CD4-positive, alpha-beta memory T cell (primary cell): ENCODE measurements around the gene RAB6A. TPM values are rescaled to one million over a fixed set of nuclear protein-coding genes. Genes with fewer than 3 reads are reported as not detected.

Experiments
- CTCF ChIA-PET: fragments of 350-600 bp; sonication (Branson Sonifier 250); formaldehyde crosslinking; loops from one replicate; lab custom pipeline; 2021; ENCODE audit warnings: inconsistent platforms; ENCODE audit not compliant: partially characterized antibody; lab: Charles Lee
- POLR2A ChIA-PET: fragments of 350-600 bp; sonication (Branson Sonifier 250); formaldehyde crosslinking; loops from one replicate; lab custom pipeline; 2021; ENCODE audit not compliant: partially characterized antibody; lab: Charles Lee
- DNase-seq, 5 donors: peaks; one replicate each; pipeline versions ENCODE4 v3.0.0 to v3.0.0-alpha.2; 2020 to 2022; ENCODE audit warnings: mixed read lengths in 1 of 5
- H3K27ac ChIP-seq: one replicate; pipeline ENCODE4 v1.7.0; 2013; ENCODE audit warnings: low read depth, low read length
- H3K27me3 ChIP-seq: 2 replicates; pipeline ENCODE4 v1.7.0; 2013; ENCODE audit warnings: mild to moderate bottlenecking, low read length, moderate library complexity; ENCODE audit not compliant: insufficient read depth
- H3K36me3 ChIP-seq: 2 replicates; pipeline ENCODE4 v1.7.0; 2013; ENCODE audit warnings: mild to moderate bottlenecking, low read length, moderate library complexity; ENCODE audit not compliant: insufficient read depth
- H3K4me1 ChIP-seq: 2 replicates; pipeline ENCODE4 v1.7.0; 2013; ENCODE audit warnings: mild to moderate bottlenecking, low read length, moderate library complexity; ENCODE audit not compliant: insufficient read depth
- H3K4me3 ChIP-seq, 2 donors: one replicate each; pipeline ENCODE4 v1.7.0; 2013; ENCODE audit warnings: low read length in 2 of 2, mild to moderate bottlenecking in 1 of 2
- H3K9me3 ChIP-seq, 2 donors: one replicate each; pipeline ENCODE4 v1.7.0; 2013; ENCODE audit warnings: low read length in 2 of 2, control low read depth in 1 of 2; ENCODE audit not compliant: control insufficient read depth in 1 of 2
- H3K27ac Mint-ChIP-seq, 7 donors: one replicate each; pipeline ENCODE4 v1.8.0; 2020 to 2021; ENCODE audit warnings: mixed read lengths in 7 of 7, mild to moderate bottlenecking in 6 of 7, inconsistent platforms in 3 of 7, moderate library complexity in 3 of 7
- H3K27me3 Mint-ChIP-seq, 2 donors: one replicate each; pipeline ENCODE4 v1.8.0; 2020 to 2021; ENCODE audit warnings: mixed read lengths in 2 of 2
- H3K36me3 Mint-ChIP-seq, 2 donors: one replicate each; pipeline ENCODE4 v1.8.0; 2020 to 2021; ENCODE audit warnings: mixed read lengths in 2 of 2, inconsistent platforms in 1 of 2, mild to moderate bottlenecking in 1 of 2
- H3K4me1 Mint-ChIP-seq, 4 donors: one replicate each; pipeline ENCODE4 v1.8.0; 2020 to 2021; ENCODE audit warnings: mixed read lengths in 4 of 4, mild to moderate bottlenecking in 1 of 4
- H3K4me3 Mint-ChIP-seq, 8 donors: one replicate each; pipeline ENCODE4 v1.8.0; 2020 to 2021; ENCODE audit warnings: mixed read lengths in 8 of 8, mild to moderate bottlenecking in 7 of 8, moderate library complexity in 6 of 8, inconsistent platforms in 3 of 8
- H3K9me3 Mint-ChIP-seq, 8 donors: one replicate each; pipeline ENCODE4 v1.8.0; 2020 to 2021; ENCODE audit warnings: mixed read lengths in 8 of 8, mild to moderate bottlenecking in 5 of 8, inconsistent platforms in 3 of 8, moderate library complexity in 1 of 8
- intact Hi-C: fragments of 100-400 bp; cut with micrococcal nuclease; formaldehyde crosslinking; loops from one replicate; pipeline ENCODE4 v1.15.1; 2023
- polyA plus RNA-seq, 2 donors: library from polyadenylated mRNA; unstranded; fragments of 300-500 nt; fragmentation: Illumina TruSeq; gene quantifications; one replicate each; pipeline ENCODE4 v1.2.3, GENCODE V29; 2021
- total RNA-seq, 2 experiments: library from RNA; stranded (reverse); gene quantifications; one replicate each; pipeline ENCODE4 v1.2.3, GENCODE V29; 2021

Gene RAB6A
- total and polyA plus RNA-seq, 4 experiments from 2014 or later, result 102 to 129 (median 120) TPM

- DNase-seq, result no peak
- H3K9me3 Mint-ChIP-seq, result no peaks in the 10 kb centered on the region
- Histone ChIP-seq H3K27me3 (no peaks in the 10 kb centered on the region), H3K4me1 (no peaks in the 10 kb centered on the region), H3K27ac (no peak overlapping the region), H3K4me3 (no peak overlapping the region), H3K9me3 (no peaks in the 10 kb centered on the region), H3K36me3 (no peaks in the 10 kb centered on the region)
- H3K4me3 Mint-ChIP-seq, result no peak overlapping the region
- ChIA-PET CTCF (interaction anchor here (0.6 to 3.4 kb wide), 3 partner anchors 9 to 67 kb away, joined by 3 to 22 read pairs (median 14); no protein-coding TSS in a partner anchor), POLR2A (interaction anchor here (0.6 kb wide), 1 partner anchor 493 kb away, joined by 4 read pairs; no protein-coding TSS in a partner anchor)
- no peaks in the 10 kb centered on the region for H3K27me3 Mint-ChIP-seq
- H3K27ac Mint-ChIP-seq, result peak overlapping the region in 2 of 7 donors; percentile 17 to 22
- peaks cover 6 to 12% of the 10 kb centered on the region in 2 donors for H3K36me3 Mint-ChIP-seq
- H3K4me1 Mint-ChIP-seq, result peaks cover 0 to 1% (median 0%) of the 10 kb centered on the region in 4 donors
- intact Hi-C loops, result no loop called here
These were observed 90.1 kb downstream of the RAB6A start for GRCh38 chr11:73670808-73671207.

GRCh38 chr11:73667891-73668290 lies 93.0 kb downstream of the RAB6A start:
- Histone ChIP-seq H3K4me1 (peaks cover 4% of the 10 kb centered on the region), H3K27me3 (no peaks in the 10 kb centered on the region), H3K9me3 (no peaks in the 10 kb centered on the region), H3K27ac (no peak overlapping the region), H3K36me3 (no peaks in the 10 kb centered on the region), H3K4me3 (no peak overlapping the region)
- intact Hi-C loops, result no loop called here
- ChIA-PET POLR2A (no interaction called here), CTCF (no interaction called here)
- no peak for DNase-seq
- H3K27me3 Mint-ChIP-seq, result no peaks in the 10 kb centered on the region
- peaks cover 0 to 2% of the 10 kb centered on the region in 2 donors for H3K36me3 Mint-ChIP-seq
- peaks cover 0 to 2% (median 0%) of the 10 kb centered on the region in 8 donors for H3K9me3 Mint-ChIP-seq
- H3K4me3 Mint-ChIP-seq, result no peak overlapping the region
- peaks cover 4 to 18% (median 7%) of the 10 kb centered on the region in 4 donors for H3K4me1 Mint-ChIP-seq
- H3K27ac Mint-ChIP-seq, result peak overlapping the region in 2 of 7 donors; percentile 1 to 31

- ChIA-PET POLR2A (no interaction called here), CTCF (interaction anchor here (1.1 to 11.3 kb wide), 2 partner anchors 38 kb away, joined by 3 to 320 read pairs; no protein-coding TSS in a partner anchor)
- DNase-seq, result no peak
- Histone ChIP-seq H3K4me3 (no peak overlapping the region), H3K27ac (no peak overlapping the region), H3K27me3 (no peaks in the 10 kb centered on the region), H3K36me3 (no peaks in the 10 kb centered on the region), H3K9me3 (no peaks in the 10 kb centered on the region), H3K4me1 (peaks cover 13% of the 10 kb centered on the region)
- Mint-ChIP-seq H3K4me3 (no peak overlapping the region), H3K4me1 (peaks cover 8 to 18% (median 10%) of the 10 kb centered on the region in 4 donors), H3K27ac (peak overlapping the region in 5 of 7 donors; percentile 43 to 92 (median 88)), H3K36me3 (peaks cover 0 to 2% of the 10 kb centered on the region in 2 donors), H3K9me3 (peaks cover 0 to 2% (median 0%) of the 10 kb centered on the region in 8 donors), H3K27me3 (no peaks in the 10 kb centered on the region)
- intact Hi-C loops, result no loop called here
These were observed 96.0 kb downstream of the RAB6A start for GRCh38 chr11:73664877-73665276.

- Mint-ChIP-seq H3K4me3 (peak overlapping the region in 1 of 8 donors; percentile 70), H3K27ac (peak overlapping the region in 5 of 7 donors; percentile 22 to 81 (median 53)), H3K4me1 (peaks cover 7 to 18% (median 10%) of the 10 kb centered on the region in 4 donors), H3K27me3 (no peaks in the 10 kb centered on the region), H3K9me3 (peaks cover 0 to 2% (median 0%) of the 10 kb centered on the region in 8 donors), H3K36me3 (peaks cover 0 to 2% of the 10 kb centered on the region in 2 donors)
- POLR2A ChIA-PET, result interaction anchor here (1.1 kb wide), 1 partner anchor 38 kb away, joined by 3 read pairs; no protein-coding TSS in a partner anchor
- no peak for DNase-seq
- Histone ChIP-seq H3K4me3 (no peak overlapping the region), H3K36me3 (no peaks in the 10 kb centered on the region), H3K9me3 (no peaks in the 10 kb centered on the region), H3K4me1 (peaks cover 13% of the 10 kb centered on the region), H3K27ac (no peak overlapping the region), H3K27me3 (no peaks in the 10 kb centered on the region)
- intact Hi-C loops, result no loop called here
- CTCF ChIA-PET, result interaction anchor here (0.9 to 11.3 kb wide), 5 partner anchors 10 to 312 kb away, joined by 3 to 320 read pairs (median 7); no protein-coding TSS in a partner anchor
These were observed 97.0 kb downstream of the RAB6A start for GRCh38 chr11:73663604-73664495.

GRCh38 chr11:73662445-73663157 lies 98.3 kb downstream of the RAB6A start:
- ChIA-PET POLR2A (no interaction called here), CTCF (interaction anchor here (0.7 to 11.3 kb wide), 13 partner anchors 9 to 355 kb away, joined by 3 to 320 read pairs (median 7); partner anchors contain the start of genes ARHGEF17 and PLEKHB1)
- no peaks in the 10 kb centered on the region for H3K27me3 ChIP-seq
- Mint-ChIP-seq H3K36me3 (peaks cover 0 to 2% of the 10 kb centered on the region in 2 donors), H3K4me1 (peaks cover 7 to 18% (median 10%) of the 10 kb centered on the region in 4 donors), H3K4me3 (no peak overlapping the region), H3K27me3 (no peaks in the 10 kb centered on the region), H3K9me3 (peaks cover 0 to 2% (median 0%) of the 10 kb centered on the region in 8 donors), H3K27ac (peak overlapping the region in 3 of 7 donors; percentile 8 to 72 (median 54))
- H3K9me3 ChIP-seq, result no peaks in the 10 kb centered on the region
- H3K27ac ChIP-seq, result no peak overlapping the region
- H3K36me3 ChIP-seq, result no peaks in the 10 kb centered on the region
- no peak for DNase-seq
- intact Hi-C loops, result no loop called here
- peaks cover 13% of the 10 kb centered on the region for H3K4me1 ChIP-seq
- H3K4me3 ChIP-seq, result no peak overlapping the region

GRCh38 chr11:73661035-73661628 lies 99.7 kb downstream of the RAB6A start:
- Histone ChIP-seq H3K27me3 (no peaks in the 10 kb centered on the region), H3K27ac (no peak overlapping the region), H3K4me3 (peak overlapping the region in 1 of 2 donors; percentile 34), H3K4me1 (peaks cover 13% of the 10 kb centered on the region), H3K36me3 (no peaks in the 10 kb centered on the region), H3K9me3 (no peaks in the 10 kb centered on the region)
- peak overlapping the region in 5 of 8 donors; percentile 41 to 56 (median 51) for H3K4me3 Mint-ChIP-seq
- H3K27me3 Mint-ChIP-seq, result no peaks in the 10 kb centered on the region
- ChIA-PET CTCF (interaction anchor here (0.6 to 11.3 kb wide), 28 partner anchors 10 to 354 kb away, joined by 3 to 320 read pairs (median 4); partner anchors contain the start of genes ARHGEF17 and PLEKHB1), POLR2A (interaction anchor here (0.9 to 3.1 kb wide), 2 partner anchors 36 to 118 kb away, joined by 3 to 15 read pairs; no protein-coding TSS in a partner anchor)
- H3K36me3 Mint-ChIP-seq, result peaks cover 0 to 2% of the 10 kb centered on the region in 2 donors
- intact Hi-C loops, result loop anchor here (1.0 to 2.0 kb wide), 5 partner anchors 14 to 354 kb away; no protein-coding TSS in a partner anchor
- DNase-seq, result peak; percentile 71 to 81 (median 76)
- peaks cover 0 to 2% (median 0%) of the 10 kb centered on the region in 8 donors for H3K9me3 Mint-ChIP-seq
- H3K27ac Mint-ChIP-seq, result peak overlapping the region in 1 of 7 donors; percentile 77
- H3K4me1 Mint-ChIP-seq, result peaks cover 7 to 18% (median 10%) of the 10 kb centered on the region in 4 donors
